Activated CD8-positive, alpha-beta memory T cell treated with anti-CD3 and anti-CD28 coated beads for 1 hour (primary cell): ENCODE measurements around the gene SLC41A1.
"Not testable (repeated sequence)": the region's sequence is repeated elsewhere in the genome, so short reads cannot be mapped to it uniquely, and the experiment has no call there.

Experiments used
- DNase-seq, 2 donors: peaks; one replicate each; pipeline ENCODE4 v3.0.0-alpha.2; 2020; ENCODE audit warnings: low read depth in 1 of 2; ENCODE audit errors: extremely low read depth in 1 of 2

The SLC41A1 gene

DNA sequence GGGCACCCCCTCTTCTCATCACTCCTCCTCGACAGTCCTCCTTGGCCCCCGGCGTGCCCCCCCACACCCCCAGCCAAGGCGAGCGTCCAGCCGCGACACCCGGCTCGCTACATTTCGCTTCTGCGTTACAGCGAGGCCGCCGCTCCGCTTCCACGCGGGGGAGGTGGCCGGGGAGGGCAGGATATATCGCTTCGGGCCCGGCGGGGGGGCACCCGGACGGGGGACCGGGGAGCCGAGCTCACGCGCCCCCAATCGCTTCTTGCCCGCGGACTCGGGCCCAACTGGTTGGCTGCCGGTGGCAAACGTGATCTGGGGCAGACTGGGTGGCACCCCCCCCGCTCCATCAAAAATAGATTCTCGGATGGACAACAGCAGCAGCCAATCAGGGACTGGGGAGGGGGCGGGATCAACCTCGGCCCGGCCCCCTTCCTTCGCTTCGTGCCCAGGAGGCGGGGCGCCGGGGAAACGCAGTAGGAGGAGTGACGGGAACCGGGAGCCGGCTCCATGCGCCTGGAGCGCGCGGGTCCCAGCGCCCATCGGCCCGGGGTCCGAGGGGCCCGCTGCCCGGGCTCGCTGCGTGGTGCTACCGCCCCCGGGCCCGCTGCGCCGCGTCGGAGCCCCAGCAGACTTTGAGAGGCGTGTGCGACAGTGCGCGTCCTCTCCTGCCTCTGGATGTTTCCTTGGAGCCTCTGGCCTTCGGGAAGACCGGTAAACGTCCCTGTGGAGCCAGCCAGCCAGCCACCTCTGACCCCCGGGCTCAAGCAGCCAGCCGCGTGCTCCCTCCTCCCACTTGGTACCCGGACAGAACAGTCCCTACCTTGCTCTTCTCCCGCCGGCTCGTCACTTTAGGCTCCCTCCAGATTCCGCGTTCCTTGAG, at the start of gene SLC41A1:
Gene SLC41A1 (minus strand): TSS at position 321 of the 877 bp plus-strand sequence. CDS start 2,757 bp downstream, outside the sequence.
- peak; percentile 85 for DNase-seq

DNA sequence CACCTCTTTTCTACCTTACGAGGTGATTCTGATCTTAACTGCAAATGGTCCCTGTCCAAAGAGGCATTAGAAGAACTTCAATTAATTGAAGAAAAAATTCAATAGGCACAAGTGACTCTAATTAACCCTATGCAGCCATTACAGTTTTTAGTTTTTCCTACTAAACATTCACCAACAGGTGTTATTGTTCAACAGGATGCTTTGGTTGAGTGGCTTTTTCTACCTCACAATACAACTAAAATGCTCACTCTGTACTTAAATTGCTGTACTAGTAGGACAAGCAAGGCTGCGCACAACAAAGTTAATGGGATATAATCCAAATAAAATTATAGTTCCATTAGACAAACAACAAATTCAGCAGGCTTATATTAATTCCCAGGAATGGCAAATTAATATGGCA, 48.5 kb upstream of the SLC41A1 start:
- no peak for DNase-seq

DNA sequence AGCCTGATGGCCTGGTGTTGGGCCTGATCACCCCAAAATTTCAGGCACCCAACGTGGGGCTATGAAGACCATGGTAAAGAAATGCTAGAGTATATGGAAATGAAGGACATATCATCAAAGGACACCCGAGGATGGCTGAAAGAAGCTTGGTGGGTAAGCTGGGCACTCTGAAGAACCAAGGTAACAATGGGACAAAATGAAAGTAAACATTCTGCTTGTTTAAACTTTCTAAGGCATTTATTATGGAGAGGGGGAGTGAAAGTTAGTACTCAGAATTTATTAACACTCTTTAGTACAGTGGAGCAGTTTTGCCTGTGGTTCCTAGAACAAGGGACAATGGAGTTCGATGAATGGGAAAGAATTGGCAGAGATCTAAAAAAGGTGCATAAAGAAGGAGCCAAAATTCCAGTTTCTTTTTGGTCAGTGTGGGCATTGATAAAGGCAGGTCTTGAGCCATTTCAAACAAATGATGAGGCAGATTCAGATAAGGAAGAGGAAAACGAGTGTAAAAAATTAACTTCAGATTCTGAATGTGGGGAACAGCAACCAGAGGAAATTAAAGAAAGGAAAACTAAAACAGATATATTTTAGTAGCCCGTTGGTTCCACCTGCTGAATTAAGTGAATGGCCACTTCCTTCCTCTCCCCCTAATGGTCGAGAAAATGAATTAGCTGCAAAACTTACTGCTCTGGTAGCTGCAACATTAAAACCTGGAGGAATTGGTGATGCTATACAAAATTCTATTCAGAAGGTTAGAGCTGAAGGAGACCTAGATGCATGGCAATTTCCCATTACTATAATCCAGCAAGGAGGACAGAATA, 45.4 kb upstream of the SLC41A1 start:
- no peak for DNase-seq

DNA sequence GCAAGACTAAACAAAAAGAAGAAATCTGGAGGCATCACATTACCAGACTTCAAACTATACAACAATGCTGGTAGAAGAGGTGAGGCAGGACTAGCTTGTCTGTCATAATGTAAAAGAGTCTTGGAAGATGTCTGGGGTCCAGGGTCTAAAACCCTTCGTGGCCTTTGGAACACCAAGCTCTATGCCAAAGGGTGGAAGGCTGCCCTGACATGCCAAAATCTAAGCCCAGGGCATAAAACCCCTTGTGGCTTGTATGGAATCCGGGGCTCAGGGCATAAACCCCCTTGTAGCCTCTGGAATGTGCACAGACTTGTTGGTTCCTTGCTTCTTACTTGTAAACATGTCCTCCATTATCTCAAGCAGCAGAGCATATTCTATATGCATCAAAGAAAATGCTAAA, 44.5 kb upstream of the SLC41A1 start:
- not testable (repeated sequence) for DNase-seq

DNA sequence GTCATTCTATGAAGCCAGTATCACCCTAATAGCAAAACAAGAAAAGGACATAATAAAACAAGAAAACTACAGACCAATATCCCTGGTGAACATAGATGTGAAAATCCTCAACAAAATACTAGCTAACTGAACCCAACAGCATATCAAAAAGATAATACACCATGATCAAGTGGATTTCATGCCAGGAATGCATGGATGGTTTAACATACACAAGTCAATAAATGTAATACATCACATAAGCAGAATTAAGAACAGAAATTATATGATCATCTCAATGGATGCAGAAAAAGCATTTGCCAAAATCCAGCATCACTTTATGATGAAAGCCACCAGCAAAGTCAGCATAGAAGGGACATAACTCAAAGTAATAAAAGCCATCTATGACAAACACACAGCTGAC, 43.4 kb upstream of the SLC41A1 start:
- DNase-seq, result no peak

DNA sequence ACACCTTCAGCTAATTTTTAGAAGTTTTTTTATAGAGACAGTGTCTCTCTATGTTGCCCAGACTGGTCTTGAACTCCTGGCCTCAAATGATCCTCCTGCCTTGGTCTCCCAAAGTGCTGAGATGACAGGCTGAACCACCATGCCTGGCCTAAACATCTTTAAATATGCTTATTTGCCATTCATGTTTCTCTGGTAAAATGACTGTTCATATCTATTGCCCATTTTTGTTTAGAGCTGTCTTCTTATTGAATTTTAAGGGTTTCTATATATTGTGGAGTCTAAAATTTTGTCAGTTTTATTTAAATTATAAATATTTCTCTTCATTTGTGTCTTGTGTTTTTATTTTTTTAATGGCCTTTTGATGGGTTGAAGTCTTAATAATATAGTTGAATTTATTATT, 40.0 kb upstream of the SLC41A1 start:
- DNase-seq, result no peak

DNA sequence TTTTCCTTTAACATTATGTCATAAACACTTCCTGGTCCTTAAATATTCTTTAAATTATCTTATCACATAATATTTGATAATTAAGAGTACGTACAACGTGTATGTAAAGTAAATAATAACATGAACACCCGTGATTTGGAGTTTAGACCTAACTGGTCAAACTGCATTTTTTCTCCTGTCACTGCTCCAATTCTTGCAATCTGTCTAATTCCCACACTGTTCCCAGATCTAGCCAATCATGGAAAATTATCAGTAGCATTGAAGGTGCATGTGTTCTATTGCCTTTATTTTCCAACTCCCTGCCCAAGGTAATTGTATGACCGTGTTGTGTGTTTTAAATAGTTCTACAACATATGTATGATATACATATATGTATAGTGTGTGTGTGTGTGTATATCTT, 39.0 kb upstream of the SLC41A1 start:
- no peak for DNase-seq

DNA sequence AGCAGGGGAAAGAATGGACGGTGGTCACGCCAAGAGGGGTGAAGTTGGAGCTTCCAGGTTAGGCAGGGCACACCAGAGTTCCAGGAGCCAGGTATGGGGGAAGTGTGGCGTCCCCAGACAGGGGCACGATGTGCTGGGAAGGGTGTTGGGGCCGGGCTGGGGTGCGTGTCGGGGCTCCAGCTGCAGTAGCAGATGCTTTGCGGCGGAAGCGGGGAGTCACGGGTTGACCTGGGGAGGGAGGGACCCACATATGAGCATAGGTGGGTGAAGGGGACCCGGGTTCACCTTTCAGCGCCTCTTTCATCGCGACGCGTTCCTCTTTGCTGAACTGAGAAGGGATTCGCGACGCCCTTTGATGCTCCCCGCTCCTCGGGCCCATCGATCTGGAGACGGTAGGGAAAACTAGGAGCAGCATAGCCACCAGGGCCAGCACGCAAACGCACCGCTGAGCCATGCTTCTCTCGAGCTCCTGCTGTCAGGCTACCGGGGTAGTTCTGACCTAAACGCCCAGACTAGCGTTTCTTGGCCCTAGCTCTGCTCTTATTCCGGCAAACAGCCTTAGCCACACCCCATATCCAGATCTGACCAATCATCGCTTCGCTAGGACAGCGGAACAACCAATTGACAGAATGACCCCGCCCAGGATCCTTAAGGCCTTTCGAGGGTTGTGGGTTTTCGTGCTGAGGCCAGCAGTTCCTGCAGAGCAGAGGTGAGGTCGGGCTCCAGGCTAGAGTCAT, 36.8 kb upstream of the SLC41A1 start, which contains the start of gene PM20D1:
Gene PM20D1 (minus strand): TSS at position 514 of the 737 bp plus-strand sequence. CDS start 60 bp downstream, at position 454.
- DNase-seq, result peak; percentile 41 to 71

DNA sequence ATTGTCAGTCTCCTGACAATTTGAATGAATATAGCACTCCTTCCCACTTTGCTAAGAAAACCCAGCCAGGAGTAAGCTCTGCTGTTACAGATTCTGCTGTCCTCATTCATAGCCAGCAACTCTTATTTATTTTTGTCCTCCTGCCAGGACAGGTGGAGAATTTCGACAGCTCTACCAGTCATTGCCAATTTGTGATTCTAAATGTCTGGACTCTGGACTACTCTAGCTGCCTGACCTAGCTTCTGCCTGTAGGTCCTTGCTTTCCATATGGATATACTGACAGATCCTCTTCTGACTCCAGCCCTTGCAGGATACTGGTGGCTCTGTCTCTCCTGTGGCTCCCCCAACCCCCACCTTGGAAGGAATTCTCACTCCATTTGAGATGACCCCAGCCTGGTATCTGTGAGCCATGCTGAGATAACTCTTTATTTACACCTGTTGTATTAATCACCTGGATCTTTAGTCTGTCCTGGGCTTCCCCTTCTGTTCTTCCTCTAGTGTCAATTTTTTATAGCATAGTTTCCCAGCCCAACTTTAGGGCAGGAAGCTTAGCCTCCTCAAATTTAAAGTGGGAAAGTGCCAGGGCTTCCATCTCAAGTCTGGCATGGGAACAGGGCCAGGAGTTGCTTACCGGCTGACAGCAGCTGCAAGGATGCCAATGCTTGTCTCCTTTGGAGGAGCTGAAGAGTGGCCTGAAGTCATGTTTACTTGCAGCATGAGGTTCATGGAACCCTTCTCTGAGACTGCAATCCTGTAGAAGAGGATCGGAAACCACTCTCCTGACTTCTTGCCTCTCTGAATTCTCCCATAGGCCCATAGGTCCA, 30.2 kb upstream of the SLC41A1 start:
- DNase-seq, result no peak

DNA sequence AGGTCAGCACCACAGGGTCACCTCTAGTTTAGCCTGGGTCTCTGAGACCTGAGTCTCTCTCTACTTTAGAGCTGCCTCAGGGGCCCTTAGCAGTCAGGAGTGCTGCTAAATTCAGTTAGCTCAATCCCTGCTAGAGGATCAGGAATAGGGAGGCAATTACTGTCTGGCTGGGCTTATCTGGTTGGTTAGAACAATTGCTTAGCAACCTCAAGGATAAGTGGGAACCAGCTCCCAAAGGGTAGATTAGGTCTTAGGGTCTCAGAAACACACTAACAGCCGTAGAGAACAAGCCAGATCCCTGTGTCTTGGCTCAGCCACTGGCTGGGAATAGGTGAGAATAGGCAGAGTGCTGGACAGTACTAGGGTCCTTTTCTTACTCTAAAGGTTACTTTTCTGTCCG, 29.2 kb upstream of the SLC41A1 start:
- no peak for DNase-seq

DNA sequence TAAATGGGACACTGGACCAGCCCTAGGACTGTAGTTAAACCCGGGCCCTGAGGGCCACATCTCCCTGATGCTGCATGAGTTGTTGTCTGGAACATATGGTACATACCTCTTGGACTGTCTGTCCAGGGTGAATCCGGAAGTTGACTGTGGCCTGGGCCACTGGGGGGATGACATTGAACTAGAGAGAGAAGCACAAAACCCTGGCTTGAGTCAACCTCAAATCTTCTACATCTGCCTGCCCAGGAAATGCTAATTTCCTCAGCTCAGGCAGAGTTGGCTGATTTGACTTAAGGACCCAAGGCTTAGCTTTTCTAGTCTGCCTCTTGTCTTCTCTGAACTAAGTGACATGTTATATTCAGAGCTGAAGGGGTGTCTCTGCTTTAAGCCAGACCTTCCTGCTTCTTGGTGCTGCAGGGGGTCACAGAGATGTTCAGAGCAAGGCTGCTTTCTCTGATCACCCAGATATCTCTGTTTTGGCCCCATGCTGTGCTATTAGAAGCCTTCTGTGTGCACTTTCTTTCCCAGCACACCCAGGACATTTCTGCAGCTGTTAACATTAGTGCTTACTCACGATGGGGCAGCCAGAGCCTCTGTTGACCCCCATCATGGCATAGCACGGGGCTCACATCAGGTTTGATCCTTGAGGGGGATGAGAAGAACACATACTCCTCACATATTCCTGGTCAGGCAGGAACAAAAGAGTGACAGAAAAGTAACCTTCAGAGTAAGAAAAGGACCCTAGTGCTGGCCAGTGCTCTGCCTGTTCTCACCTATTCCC, 27.3 kb upstream of the SLC41A1 start:
- no peak for DNase-seq

DNA sequence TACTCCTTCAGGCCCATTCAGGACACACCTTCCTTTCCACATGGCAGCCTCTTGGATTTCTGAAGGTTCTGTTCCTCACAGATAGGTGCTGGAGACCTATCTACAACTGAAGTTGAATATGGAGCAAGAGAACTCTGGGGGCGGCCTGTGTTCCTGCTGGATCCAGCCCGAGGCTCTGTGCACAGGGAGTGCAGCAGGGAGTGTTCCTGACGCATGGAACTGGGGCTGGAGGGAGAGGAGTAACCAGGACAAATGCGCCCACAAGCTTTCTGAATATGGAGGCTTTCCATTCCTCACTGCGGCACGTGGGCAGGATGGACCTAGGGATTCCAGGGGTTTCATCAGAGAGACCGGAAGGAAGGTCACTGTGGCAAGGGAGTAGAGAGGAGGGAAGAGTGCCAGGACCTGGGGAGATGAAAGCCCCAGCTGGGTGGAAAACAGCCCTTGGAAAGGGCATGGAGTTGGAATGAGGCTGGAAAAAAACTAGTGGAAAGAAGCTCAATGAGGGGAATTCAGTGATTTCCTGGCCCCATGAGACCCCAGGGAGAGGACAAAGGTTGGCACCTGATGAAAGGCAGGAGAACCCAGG, 24.5 kb upstream of the SLC41A1 start:
- DNase-seq, result no peak

DNA sequence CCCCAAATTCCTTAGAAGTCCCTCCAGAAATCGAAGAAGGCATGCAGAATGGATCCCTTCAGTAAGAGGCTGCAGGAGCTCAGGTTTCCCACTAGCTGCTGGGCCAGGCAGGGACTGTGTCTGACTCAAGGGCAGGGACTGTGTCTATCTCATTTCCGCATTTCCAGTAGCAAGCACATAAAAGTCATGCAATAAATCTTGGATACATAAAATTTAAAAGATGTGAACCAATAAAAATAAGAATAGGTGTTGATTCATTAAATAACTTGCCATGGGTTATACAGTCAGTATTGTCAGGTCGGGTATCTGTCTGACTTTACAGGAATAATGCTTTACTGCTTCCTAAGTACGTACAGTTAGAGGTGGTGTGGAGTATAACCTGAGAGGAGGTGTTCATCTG, 21.8 kb upstream of the SLC41A1 start:
- no peak for DNase-seq

DNA sequence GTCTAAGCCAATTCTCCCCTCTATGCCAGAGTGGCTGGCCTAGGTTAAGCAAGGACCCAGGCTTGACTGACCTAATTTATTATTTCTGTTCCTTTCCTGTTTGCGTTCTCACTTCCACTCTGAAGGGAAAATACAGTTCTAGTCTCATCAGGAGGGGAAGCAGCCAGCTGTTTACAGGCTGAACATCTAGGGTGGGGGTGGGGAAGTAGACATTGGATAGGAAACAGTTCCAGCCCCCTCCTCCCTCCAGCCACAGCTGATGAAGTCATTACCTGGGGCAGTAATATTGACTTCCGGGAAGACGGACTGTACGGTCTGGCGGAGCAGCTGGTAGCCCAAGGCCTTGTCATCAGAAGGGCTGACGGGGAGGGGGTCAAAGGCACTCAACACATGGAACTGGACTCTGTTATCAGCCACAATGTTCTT, 19.3 kb upstream of the SLC41A1 start:
- DNase-seq, result no peak

DNA sequence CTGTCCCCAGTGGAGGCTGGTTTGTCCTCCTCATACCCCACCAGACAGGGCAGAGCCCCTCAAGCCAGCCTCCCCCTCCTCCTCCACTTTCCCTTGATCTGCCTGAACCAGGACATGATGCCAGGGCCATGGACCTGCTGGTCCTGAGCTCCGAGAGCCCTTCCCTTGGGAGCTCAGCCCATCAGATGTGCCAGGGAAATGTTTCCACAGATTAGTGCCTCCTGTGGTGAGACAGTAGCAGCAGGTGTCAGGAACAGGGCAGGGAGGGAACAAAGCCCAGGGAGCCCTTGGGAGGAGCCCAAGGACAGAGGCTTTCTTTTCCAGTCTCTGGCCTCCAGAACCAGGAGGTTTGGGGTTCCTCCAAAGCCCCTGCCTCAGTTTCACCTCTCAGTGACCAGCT, 14.6 kb upstream of the SLC41A1 start:
- no peak for DNase-seq

DNA sequence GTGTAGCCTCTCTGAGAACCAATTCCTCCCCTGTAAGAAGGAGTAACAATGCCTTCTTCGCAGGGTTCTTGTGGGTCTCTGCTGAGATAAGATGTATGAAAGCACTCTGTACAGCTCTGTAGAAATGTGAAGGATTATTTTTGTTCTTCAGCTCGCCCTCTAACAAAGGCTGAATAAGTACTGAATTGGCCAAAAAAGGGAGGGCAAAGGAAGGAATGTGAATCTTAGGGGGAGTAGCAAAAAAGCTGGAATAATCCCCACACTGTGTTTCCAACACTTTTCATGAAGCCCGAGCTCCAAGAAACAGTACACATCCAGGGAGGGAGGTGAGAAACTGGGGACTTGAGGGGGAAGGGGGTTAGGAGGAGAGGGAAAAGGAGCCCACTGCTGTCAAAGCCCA, 14.0 kb upstream of the SLC41A1 start:
- DNase-seq, result no peak

DNA sequence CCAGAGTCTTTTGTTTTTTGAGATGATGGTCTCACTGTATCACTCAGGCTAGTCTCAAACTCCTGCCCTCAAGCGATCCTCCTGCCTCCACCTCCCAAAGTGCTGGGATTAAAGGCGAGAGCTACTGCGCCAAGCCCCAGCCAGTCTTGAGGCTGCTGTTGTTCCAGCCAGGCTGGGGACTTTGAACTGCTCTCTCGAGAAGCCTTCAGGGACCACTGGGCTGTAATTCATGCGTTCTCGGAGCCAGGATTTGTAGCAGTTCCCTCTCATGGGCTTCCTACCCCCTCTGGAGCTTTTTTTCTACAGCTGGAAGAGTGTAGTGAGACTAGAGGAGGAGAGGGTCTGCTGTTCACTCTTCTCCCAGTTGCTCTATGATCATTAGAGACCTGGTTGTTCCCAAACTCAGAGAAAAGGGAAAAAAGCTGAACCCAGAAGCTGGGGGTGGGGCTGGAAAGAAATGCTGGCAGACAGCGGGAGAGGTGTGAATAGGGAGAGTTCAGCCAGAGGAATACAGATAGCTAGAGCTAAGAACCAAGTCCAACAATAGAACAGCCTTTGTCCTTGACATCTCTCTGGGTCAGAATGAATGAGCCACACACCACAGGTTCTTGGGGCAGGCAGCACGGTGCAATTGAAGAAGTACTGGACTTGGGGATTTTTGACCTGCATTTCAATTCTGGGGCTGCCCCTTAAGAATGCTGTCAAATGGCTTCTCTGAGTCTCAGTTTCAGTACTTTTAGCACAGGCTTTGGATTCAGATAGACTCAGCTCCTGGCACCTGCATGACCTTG, 13.2 kb upstream of the SLC41A1 start:
- DNase-seq, result no peak

DNA sequence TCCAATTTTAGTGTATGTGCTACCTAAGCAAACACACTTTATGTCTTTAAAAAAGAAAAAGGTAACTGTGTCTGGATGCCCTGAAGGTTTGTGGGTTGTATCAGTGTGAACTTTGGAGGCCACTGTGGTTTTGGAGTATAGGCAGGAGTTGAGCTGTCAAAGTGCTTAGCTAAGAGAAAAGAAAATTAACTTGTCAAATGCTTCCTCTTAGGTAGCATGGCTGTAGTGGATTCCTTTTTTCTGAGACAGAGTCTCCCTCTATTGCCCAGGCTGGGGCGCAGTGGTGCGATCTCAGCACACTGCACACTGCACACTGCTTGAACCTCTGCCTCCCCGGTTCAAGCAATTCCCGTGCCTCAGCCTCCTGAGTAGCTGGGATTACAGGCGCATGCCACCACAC, 11.2 kb upstream of the SLC41A1 start:
- DNase-seq, result no peak
